OCI-M2 (cell line): Measurements from ENCODE around the gene CFAP54.
"Not testable (repeated sequence)": the region's sequence is repeated elsewhere in the genome, so short reads cannot be mapped to it uniquely, and the experiment has no call there.

Experiments
- DNase-seq: peaks from one replicate; lab custom pipeline; 2025; ENCODE audit not compliant: unreplicated experiment; lab: John Stamatoyannopoulos, UW

Gene CFAP54

DNA sequence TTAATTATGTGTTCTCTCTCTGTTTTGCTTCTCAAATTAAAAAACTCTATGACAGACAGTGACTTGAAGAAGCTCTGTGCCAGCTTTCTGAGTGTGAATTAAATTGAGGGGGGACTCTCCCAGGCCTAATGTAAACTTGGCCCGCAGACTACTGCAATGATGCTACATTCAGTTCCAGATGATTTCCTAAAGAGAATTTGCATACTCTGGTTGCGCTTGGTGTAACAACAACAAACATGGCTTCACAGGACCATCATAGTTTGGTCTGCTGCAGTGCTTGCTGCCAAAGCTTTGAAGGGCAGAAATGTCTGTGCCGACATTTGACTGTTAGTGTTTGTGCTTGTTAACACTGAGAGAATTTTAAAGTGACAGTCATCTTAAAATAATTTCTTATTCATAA is 25.0 kb downstream of the CFAP54 start:
- DNase-seq, result no peak

DNA sequence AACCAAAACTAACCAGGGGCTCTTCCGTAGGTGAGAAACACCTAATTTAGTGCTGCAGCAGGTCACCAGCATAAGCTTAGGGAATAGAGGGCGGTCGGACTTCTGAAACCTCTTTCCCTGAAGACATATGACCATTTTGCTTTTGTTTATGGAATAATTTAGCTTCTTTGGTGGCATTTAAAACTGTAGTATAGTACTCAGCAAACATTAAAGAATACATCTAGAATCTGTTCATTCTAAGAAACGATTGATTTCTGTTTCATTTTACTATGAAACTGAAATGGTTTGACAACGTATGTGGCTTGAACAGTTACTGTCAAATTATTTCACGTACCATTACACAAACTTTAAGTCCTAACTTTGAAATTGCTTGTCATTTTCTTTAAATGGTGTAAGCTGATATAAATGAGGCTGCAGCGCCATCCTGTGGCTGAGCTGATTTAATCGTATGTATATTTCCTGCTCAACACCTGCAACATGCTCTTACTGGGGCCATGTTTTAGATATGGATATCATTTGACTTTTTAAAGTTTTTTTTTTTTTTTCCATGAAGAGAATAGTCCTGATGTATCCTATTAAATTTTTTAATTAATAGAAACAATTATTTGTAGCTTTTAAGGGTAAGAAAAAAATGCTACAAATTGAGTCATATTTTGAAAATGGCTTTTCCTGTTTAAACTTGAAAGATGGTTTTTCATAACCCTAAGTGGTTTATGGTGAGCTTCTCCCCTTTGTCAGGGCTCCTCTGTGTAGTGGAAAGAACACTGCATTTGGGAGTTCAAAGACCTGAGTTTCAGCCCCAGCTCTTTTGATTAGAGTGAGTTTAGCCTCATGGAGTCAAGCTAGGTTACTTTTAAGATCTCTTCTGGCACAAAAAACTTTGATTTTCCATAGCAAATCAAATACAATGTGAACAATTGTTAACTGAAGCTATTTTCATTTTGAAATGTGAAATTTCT is 27.4 kb downstream of the CFAP54 start:
- no peak for DNase-seq

- no peak for DNase-seq
Measured at GRCh38 chr12:96520767-96521166, 31.4 kb downstream of the CFAP54 start.

DNA sequence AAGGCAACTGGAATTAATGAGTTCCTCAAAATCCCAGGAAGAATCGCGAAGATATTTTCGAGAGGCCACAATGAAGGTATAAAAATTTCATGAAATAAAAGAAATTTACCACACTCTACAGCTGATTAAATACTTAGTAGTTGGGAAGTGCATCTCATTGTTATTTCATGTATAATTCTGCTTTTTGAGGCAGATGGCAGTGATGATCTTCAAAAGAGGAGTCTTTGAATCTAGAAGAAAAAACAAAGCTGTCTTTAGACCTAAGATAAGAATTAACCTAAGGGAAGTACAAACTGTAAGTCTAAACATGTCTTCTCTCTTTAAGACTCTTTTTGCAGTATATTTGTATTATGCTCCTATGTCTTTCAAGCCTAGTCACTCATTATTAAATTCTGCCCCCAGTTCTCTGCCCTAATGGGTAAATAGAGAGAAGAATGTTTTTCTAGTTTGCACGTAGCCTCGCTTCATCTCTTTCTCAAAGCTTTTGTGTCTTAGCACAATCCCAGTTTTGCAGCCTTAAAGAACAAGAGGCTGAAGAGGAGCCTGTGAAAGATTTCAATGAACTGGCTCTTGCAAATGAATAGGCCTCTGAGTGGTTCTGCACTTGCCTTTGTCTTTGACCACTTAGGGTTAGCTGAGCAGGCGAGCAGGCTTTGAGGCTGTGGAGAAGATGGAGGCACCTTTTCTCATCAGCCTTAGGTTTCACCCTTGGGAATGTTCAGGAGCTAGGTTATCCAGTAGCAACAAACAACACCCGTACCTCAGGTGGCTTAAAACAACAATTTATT is 32.7 kb downstream of the CFAP54 start:
- DNase-seq, result no peak

- no peak for DNase-seq
Measured at GRCh38 chr12:96522690-96523089, 33.3 kb downstream of the CFAP54 start.

GRCh38 chr12:96526110-96526509 is 36.7 kb downstream of the CFAP54 start:
- DNase-seq, result no peak

DNA sequence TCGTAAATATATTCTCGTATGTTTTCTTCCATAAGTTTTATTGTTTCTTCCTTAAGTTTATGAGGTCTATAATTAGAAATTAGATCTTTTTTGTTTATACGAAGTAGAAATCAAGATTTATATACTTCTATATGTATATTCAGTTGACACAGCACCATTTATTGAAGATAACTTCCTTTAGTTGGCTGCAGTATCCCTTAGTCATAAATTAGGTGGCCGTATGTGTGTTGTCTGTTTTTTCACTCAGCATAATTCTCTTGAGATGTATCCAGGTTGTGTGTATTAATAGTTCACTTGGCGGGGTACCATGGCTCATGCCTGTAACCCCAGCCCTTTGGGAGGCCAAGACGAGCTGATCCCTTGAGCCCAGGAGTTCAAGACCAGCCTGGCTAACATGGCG is 40.5 kb downstream of the CFAP54 start:
- no peak for DNase-seq

- DNase-seq, result no peak
Measured at GRCh38 chr12:96534339-96534738, 45.0 kb downstream of the CFAP54 start.

- no peak for DNase-seq
Measured at GRCh38 chr12:96548384-96548783, 59.0 kb downstream of the CFAP54 start.

GRCh38 chr12:96549341-96549740 is 60.0 kb downstream of the CFAP54 start:
- DNase-seq, result no peak

DNA sequence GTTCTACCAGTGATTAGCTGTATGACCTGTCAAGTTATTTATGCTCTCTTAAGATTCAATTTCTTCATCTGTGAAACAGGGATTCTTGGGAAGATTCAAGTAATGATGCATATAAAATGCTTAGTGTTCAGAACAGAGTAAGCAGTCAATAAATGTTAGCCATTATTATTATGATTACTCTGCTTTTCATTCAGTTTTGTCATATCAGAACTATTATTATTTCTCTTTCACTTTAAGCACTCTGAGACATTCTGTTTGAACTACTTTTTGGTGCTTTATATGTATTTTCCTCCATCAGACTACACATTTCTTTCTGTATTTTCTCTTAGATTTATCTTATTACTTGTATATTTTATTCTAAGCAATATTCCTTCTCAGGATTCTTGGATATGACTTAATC is 81.2 kb downstream of the CFAP54 start:
- no peak for DNase-seq

DNA sequence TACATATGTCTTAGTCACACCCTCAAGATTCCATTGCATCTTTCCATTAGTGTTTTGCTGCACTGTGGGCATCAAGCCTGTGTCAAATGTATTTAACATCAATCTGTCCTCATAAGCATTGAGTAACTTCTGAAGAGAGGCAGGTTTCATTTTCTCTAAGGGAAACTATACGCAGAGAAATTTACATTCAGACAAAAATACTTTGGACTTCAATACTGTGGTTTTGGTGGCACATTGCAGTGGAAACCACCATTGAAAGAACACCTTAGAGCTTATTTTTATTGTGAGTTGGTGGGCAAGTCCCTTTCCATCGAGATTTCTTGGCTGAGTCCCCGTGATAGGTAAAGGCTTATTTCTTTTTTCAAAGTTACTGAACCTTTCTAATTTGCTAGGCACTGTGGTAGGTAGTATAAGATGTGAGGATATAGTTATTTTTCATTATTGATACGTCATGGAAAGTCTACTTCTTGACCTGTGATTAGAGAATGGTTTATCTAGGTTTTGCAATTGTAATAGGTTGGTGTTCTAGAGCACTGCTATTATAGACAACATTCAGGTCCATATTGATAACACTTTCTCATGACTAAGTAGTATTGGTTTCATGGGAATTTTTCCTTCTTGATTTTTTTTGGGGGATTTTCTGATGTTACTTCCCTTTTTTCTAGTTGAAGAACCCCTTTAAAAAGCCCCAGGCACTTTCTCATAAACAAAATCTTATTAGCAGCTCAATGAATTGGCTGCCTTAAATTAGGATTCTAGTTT is 81.9 kb downstream of the CFAP54 start:
- DNase-seq, result no peak

- no peak for DNase-seq
Measured at GRCh38 chr12:96578526-96579125, 89.2 kb downstream of the CFAP54 start.

GRCh38 chr12:96585977-96586376 is 96.6 kb downstream of the CFAP54 start:
- no peak for DNase-seq

DNA sequence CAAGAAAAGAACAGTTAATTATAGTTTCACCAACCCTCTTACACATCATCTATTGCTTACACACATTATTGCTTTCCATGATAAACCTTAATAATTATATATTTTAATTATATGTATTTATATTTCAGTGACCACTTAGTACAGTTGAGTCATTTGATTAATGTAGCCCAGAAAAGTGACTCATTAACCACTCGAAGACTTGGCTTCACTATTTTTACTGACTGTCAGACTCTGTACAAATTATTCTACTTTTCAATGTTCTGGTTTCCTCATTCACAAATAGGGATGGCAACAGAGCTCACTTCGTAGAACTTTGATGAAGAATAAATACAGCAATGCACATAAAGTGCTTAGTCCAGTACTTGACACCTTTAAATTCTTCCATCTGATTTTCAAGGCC is 98.3 kb downstream of the CFAP54 start:
- no peak for DNase-seq

DNA sequence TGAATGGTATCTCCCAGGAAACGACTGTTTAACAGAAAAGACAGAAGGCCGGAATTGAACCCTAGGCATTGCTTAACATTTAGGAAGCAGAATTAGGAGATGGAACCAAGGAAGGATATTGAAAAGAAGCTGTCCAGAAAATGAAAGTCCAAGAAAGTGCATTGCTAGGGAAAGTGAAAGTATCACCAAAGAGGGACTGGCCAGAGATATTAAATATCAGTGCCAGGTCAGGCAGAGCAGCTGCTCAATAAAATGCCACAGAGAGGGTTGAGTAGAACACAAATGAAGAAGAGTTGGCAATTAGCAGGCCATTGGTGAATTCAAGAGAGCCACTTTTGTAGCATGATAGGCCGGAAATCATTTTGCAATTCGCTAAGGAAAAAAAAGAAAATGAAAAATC is 101.6 kb downstream of the CFAP54 start:
- no peak for DNase-seq

DNA sequence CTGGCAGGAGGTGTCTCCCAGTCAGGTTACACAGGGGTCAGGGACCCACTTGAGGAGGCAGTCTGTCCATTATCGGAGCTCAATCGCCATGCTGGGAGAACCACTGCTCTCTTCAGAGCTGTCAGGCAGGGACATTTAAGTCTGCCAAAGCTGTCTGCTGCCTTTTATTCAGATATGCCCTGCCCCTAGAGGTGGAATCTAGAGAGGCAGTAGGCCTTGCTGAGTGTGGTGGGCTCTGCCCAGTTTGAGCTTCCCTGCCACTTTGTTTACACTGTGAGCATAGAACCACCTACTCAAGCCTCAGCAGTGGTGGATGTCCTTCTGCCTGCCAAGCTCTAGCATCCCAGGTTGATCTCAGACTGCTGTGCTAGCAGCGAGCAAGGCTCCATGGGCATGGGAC is 115.0 kb downstream of the CFAP54 start:
- DNase-seq, result not testable (repeated sequence)

DNA sequence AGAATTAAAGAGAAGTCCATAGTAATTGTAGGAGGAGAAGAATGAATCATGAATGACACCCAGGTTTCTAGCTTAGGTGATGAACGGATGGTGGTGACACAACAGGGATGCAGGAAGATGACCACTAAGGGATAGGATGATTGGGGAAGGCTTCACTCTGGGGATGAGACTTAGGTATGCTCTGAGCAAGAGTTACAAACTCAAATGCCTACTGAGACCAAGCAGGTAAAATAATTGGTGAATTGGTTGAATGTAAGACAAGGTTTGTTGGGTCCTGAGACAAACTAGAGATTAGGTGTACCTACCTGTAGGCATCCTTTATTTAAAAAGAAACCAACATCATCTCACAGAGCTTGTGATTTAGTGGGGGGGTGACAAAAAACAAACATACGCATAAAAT is 116.3 kb downstream of the CFAP54 start:
- no peak for DNase-seq

GRCh38 chr12:96606134-96606533 is 116.8 kb downstream of the CFAP54 start:
- DNase-seq, result no peak

GRCh38 chr12:96606644-96607043 is 117.3 kb downstream of the CFAP54 start:
- no peak for DNase-seq

DNA sequence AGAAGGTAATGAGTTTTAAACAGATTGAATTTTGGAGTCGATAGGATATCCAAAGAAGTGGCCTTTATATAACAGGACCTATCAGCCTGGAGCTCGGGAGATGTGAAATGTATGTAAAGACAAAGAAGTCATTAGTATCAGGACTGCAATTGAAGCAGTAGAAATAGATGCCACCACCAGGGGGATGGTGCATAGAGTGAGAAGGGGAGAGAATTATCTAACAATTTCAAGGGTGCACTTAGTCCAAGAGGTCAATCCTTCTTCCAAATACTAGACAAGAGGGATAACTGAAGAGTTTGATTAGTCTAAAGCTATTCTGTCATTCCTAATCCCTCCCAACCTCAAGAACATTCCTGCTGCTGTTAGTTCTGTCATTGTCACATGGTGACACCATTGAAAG is 127.8 kb downstream of the CFAP54 start:
- DNase-seq, result no peak
